Spleen (tissue), 7 donors: Measurements from ENCODE around the gene GDPD2.

Experiments used
- CTCF ChIP-seq, 11 experiments: fragments of 200-600 bp in 7 of 11; fragments of 450-650 bp in 4 of 11; sonication (generic) in 4 of 11; IDR thresholded peaks in 8 of 11; conservative IDR thresholded peaks in 3 of 11; 1 replicate in 7 of 11; 2 replicates in 4 of 11; pipeline versions ENCODE4 v1.4.0 to v1.8.0; 2016 to 2021; ENCODE audit warnings: antibody characterized with exemption in 11 of 11, inconsistent platforms in 4 of 11, mild to moderate bottlenecking in 1 of 11
- POLR2A ChIP-seq, 3 donors: fragments of 450-650 bp; IDR thresholded peaks; one replicate each; pipeline ENCODE4 v1.5.1; 2017; ENCODE audit warnings: antibody characterized with exemption in 3 of 3, mild to moderate bottlenecking in 1 of 3
- POLR2AphosphoS5 ChIP-seq, 3 donors: sonication (generic); formaldehyde crosslinking; IDR thresholded peaks; one replicate each; pipeline ENCODE4 v1.5.1; 2017; ENCODE audit warnings: antibody characterized with exemption in 3 of 3
- donor health status: DM: no; HTN: no; CAD: no; lungs with moderate emphysema.
- donor health status: DM: no; HTN: no; CAD: no.
- donor health status: DM: no; HTN: no; CAD: no.

GRCh38 chrX:70479922-70480659, 57.0 kb downstream of the GDPD2 start:
- TF ChIP-seq CTCF (IDR thresholded peaks at IDR 0.05 in 8 of 11, conservative IDR thresholded peaks at IDR 0.05 in 3 of 11) (no peak), POLR2A (IDR thresholded peaks at IDR 0.05) (no peak), POLR2AphosphoS5 (IDR thresholded peaks at IDR 0.05) (no peak)
